Urinary bladder (tissue), 4 donors: ENCODE measurements around the gene CHFR. TPM values are rescaled to one million over a fixed set of nuclear protein-coding genes. Genes with fewer than 3 reads are reported as not detected.
"Not testable (repeated sequence)": the region's sequence is repeated elsewhere in the genome, so short reads cannot be mapped to it uniquely, and the experiment has no call there.

Experiments
- DNase-seq: peaks from one replicate; pipeline ENCODE4 v3.0.0-alpha.2; 2015; ENCODE audit errors: extremely low spot score
- H3K27ac ChIP-seq: one replicate; pipeline ENCODE4 v1.5.1; 2013; ENCODE audit warnings: low read depth, mild to moderate bottlenecking, moderate library complexity
- H3K36me3 ChIP-seq: one replicate; pipeline ENCODE4 v1.6.1; 2013; ENCODE audit warnings: mild to moderate bottlenecking, moderate library complexity; ENCODE audit not compliant: insufficient read depth
- H3K4me1 ChIP-seq: one replicate; pipeline ENCODE4 v1.6.1; 2013; ENCODE audit warnings: mild to moderate bottlenecking, moderate library complexity; ENCODE audit not compliant: insufficient read depth
- H3K4me3 ChIP-seq: one replicate; pipeline ENCODE4 v1.5.1; 2013; ENCODE audit warnings: low read depth, low read length
- WGBS: extraction: QIAGEN DNeasy Blood & Tissue Kit; methylation state at CpG from one replicate; pipeline ENCODE4 v1.1.7; 2013; 5-methylcytosine and 5-hydroxymethylcytosine counted together
- polyA plus RNA-seq: library from polyadenylated mRNA; stranded (reverse); fragments of 200-250 nt; gene quantifications from one replicate; pipeline ENCODE4 v1.2.3, GENCODE V29; 2013
- total RNA-seq: library from RNA; depleted of rRNA; stranded (reverse); fragments of >200 nt; gene quantifications from one replicate; pipeline ENCODE4 v1.2.3, GENCODE V29; 2014
- donor health status: healthy with polysubstance abuse.
- donor health status: healthy.

The CHFR gene
- total and polyA plus RNA-seq, 2 donors = 22.6 to 28.2 TPM

DNA sequence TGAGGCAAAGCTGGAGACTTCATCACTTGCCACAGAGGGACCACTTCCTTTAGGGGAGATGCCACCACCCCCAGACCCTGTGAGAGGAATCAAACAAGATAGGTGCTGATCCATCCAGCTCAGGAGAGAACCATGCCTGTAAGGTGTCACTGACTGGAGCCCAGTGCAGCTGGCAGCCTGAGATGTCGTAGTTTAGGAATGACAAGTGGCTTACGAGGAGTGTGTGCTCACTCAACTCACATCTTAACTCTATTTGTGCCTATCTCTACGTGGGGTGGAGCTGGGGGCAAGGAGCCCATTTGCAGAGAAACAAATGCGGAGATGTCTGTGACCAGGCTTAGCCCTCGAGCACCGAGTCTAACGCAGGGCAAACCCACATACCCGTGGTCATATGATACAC, 25.8 kb downstream of the CHFR start:
- Histone ChIP-seq H3K4me3 (no peak overlapping the region), H3K4me1 (no peaks in the 10 kb centered on the region), H3K36me3 (peaks cover 5% of the 10 kb centered on the region), H3K27ac (no peak overlapping the region)
- DNase-seq = no peak
- 94% methylated on average over 8 of the region's 8 CpGs for WGBS

DNA sequence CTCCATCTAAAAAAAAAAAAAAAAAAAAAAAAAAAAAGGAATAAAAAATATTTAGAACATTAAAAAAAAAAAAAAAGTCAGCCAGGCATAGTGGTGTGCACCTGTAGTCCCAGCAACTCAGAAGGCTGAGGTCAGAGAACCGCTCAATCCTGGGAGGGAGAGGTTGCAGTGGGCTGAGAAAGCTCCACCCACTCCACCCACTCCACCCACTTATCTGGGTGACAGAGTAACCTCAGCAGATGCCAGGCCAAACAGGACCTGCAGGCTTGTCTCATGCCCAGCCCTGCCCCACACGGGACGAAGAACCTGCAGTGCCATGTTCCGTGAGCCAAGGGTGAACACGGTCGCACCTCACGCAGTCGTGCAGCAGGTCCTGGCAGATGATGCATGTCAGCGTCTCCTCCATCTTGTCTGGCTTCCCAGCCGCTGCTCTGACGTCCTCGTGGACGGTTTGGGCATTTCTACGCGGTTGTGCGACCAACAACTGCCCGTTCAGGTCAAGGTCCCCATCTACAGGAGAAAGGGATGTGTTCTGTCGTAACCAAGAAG, 28.6 kb downstream of the CHFR start:
- WGBS = 88% methylated on average over 18 of the region's 18 CpGs
- no peak for DNase-seq
- peaks cover 9% of the 10 kb centered on the region for H3K36me3 ChIP-seq
- no peak overlapping the region for H3K4me3 ChIP-seq
- no peaks in the 10 kb centered on the region for H3K4me1 ChIP-seq
- peak overlapping the region; percentile 34 for H3K27ac ChIP-seq

DNA sequence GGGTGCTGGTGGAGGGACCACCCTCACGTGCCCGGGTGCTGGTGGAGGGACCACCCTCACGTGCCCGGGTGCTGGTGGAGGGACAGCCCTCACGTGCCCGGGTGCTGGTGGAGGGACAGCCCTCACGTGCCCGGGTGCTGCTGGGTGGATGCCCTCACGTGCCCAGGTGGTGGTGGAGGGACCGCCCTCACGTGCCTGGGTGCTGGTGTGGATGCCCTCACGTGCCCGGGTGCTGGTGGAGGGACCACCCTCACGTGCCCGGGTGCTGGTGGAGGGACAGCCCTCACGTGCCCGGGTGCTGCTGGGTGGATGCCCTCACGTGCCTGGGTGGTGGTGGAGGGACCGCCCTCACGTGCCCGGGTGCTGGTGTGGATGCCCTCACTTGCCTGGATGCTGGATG, 30.4 kb downstream of the CHFR start:
- H3K36me3 ChIP-seq, H3K4me1 ChIP-seq, H3K4me3 ChIP-seq, H3K27ac ChIP-seq, DNase-seq: not testable (repeated sequence)
- 96% methylated on average over 21 of the region's 21 CpGs for WGBS

DNA sequence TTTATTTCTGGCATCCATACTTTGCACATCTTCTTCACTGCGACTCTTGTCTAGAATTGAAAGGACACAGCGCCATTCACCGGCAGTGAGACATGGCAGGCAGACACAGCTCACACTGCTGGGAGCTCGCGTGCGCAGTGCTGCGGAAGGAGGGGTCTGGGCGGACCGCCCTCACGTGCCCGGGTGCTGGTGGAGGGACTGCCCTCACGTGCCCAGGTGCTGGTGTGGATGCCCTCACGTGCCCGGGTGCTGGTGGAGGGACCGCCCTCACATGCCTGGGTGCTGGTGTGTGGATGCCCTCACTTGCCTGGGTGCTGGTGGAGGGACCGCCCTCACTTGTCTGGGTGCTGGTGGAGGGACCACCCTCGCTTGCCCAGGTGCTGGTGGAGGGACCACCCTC, 30.8 kb downstream of the CHFR start:
- no peaks in the 10 kb centered on the region for H3K4me1 ChIP-seq
- no peak overlapping the region for H3K27ac ChIP-seq
- DNase-seq = no peak
- no peak overlapping the region for H3K4me3 ChIP-seq
- WGBS = 98% methylated on average over 17 of the region's 17 CpGs
- H3K36me3 ChIP-seq = peaks cover 9% of the 10 kb centered on the region

DNA sequence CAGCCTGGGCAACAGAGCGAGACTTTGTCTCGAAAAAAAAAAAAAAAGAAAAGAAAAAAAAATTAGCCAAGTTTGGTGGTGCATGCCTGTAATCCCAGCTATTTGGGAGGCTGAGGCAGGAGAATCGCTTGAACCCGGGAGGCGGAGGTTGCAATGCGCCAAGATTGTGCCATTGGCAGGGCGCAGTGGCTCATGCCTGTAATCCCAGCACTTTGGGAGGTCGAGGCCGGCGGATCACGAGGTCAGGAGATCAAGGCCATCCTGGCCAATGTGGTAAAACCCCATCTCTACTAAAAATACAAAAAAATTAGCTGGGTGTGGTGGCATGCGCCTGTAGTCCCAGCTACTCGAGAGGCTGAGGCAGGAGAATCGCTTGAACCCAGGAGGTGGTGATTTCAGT, 32.2 kb downstream of the CHFR start:
- not testable (repeated sequence) for H3K4me1 ChIP-seq
- 93% methylated on average over 14 of the region's 14 CpGs for WGBS

DNA sequence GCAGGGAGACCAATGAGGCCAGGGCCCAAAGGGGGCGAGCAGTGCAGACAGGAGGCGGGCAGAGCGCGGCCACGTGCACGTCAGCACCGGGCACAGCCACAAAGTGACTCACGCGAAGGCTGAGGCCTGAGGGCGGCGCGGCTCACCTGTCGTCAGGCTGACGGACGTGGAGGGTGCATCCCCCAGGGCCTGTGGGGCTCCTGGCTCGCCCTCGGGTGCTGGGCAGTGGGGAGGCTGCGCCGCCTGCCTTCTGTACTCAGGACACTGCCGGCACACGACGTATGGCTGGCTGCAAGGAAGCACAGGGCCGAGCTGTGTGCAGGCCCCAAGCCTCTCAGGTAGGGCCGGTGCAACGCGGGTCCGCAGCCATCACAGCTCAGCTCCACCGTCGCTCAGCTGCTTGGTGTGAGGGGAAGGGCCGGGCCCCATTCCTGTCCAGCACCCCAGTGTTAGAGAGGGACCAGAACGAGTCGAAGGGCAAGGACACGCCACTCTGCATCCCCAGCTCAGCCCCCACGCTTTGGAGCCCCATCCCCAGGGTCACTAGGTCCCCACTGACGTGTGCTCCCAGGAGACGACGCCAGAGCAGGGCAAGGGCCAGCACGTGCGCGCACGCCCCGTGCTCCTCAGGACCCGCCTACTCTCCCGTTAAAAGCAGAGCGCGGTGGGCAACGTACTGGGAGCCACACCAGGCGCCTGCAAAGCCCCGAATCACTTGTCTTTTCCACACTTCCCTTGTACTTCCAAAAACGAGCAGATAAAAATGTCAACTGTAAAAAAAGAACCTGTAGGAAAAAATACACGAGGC, 33.9 kb downstream of the CHFR start:
- whole genome bisulfite sequencing = 95% methylated on average over 51 of the region's 51 CpGs
- H3K27ac ChIP-seq = no peak overlapping the region
- no peak for DNase-seq
- no peaks in the 10 kb centered on the region for H3K4me1 ChIP-seq
- peaks cover 9% of the 10 kb centered on the region for H3K36me3 ChIP-seq
- no peak overlapping the region for H3K4me3 ChIP-seq

More for the DNA sequence above, 32.2 kb downstream of the CHFR start:
- not testable (repeated sequence) for H3K36me3 ChIP-seq, H3K4me3 ChIP-seq, DNase-seq, H3K27ac ChIP-seq

DNA sequence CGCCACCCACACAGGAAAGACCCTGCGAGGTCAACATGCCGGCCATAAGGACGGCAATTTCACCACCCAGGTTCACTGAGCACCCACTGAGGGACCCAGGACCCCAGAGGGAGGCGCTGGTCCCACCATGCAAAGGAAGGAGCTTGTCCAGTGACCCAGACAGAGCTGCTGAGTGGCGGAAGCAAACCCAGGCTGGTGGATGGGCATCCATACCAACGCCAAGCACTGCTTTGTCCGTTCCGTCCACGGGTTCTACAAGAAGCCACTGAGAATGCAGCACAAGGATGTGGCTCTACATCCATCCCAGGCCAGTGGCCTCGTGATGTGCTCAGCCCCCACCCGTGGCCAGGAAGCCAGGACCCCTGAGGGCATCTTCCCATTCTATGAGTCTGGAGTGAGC, 34.9 kb downstream of the CHFR start:
- Histone ChIP-seq H3K4me1 (no peaks in the 10 kb centered on the region), H3K36me3 (peaks cover 8% of the 10 kb centered on the region)
- 96% methylated on average over 12 of the region's 12 CpGs for WGBS

DNA sequence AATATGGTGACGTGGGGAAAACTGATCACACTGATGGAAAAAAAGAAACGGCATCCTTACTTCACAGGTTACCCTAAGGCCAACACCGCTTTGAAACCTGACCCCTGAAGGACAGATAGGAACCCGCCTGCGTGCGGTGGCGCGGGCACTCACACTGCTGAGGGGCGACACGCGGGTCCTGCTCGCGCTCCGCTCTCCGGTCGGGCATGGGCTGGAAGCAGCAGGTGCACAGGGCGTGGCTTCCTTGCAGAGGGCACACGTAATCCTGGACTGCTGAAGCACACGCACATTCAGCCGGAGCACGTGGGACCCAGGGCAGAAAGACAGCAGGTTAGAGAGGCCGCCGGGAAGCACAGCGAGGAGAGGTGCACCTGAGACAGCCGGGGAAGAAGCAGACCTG, 35.9 kb downstream of the CHFR start:
- Histone ChIP-seq H3K4me3 (no peak overlapping the region), H3K27ac (no peak overlapping the region), H3K36me3 (peaks cover 3% of the 10 kb centered on the region), H3K4me1 (no peaks in the 10 kb centered on the region)
- WGBS = 95% methylated on average over 25 of the region's 25 CpGs
- no peak for DNase-seq

More for the DNA sequence above, 34.9 kb downstream of the CHFR start:
- no peak overlapping the region for H3K27ac ChIP-seq
- H3K4me3 ChIP-seq = no peak overlapping the region
- no peak for DNase-seq

DNA sequence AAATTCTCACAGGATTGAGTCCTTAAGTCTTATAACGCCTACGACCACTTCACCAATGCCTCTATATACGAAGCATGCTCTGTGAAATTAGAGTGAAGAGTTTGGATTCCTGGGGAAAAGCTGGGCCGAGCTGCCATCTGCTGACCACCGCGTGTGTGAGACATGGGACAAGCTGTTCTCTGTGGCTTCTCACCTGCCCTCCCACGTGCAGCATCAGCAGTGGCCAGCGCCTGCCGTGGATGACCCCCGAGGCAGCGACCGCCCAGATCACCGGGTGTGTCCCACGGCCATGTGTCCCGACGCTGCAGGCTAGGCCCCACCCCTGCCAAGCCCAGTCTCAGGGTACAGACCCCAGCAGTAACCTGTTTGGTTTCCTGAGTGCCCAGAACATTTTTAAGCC, 37.1 kb downstream of the CHFR start:
- 92% methylated on average over 16 of the region's 16 CpGs for WGBS
- Histone ChIP-seq H3K4me3 (no peak overlapping the region), H3K4me1 (no peaks in the 10 kb centered on the region), H3K27ac (no peak overlapping the region), H3K36me3 (peaks cover 3% of the 10 kb centered on the region)
- no peak for DNase-seq

DNA sequence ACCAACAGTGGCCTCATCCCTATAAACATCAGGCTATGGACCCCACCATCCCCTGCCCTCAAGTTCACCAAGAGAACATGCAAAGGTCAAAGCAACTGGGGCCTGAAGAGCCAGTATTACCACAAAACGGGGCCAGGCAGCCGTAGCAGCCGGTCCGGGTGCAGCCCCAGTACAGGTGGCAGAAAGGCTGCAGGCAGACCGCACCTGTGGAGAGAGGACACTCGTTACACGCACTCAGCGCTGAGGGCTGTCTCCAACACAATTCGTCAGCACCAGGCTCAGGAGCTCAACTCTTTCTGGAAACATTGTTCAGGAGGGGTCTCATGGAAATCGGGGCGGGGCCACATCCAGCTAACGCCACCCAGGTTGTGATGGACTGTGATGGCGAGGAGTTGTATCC, 38.9 kb downstream of the CHFR start:
- Histone ChIP-seq H3K4me1 (no peaks in the 10 kb centered on the region), H3K4me3 (no peak overlapping the region), H3K36me3 (no peaks in the 10 kb centered on the region), H3K27ac (no peak overlapping the region)
- 95% methylated on average over 13 of the region's 13 CpGs for WGBS
- DNase-seq = no peak

DNA sequence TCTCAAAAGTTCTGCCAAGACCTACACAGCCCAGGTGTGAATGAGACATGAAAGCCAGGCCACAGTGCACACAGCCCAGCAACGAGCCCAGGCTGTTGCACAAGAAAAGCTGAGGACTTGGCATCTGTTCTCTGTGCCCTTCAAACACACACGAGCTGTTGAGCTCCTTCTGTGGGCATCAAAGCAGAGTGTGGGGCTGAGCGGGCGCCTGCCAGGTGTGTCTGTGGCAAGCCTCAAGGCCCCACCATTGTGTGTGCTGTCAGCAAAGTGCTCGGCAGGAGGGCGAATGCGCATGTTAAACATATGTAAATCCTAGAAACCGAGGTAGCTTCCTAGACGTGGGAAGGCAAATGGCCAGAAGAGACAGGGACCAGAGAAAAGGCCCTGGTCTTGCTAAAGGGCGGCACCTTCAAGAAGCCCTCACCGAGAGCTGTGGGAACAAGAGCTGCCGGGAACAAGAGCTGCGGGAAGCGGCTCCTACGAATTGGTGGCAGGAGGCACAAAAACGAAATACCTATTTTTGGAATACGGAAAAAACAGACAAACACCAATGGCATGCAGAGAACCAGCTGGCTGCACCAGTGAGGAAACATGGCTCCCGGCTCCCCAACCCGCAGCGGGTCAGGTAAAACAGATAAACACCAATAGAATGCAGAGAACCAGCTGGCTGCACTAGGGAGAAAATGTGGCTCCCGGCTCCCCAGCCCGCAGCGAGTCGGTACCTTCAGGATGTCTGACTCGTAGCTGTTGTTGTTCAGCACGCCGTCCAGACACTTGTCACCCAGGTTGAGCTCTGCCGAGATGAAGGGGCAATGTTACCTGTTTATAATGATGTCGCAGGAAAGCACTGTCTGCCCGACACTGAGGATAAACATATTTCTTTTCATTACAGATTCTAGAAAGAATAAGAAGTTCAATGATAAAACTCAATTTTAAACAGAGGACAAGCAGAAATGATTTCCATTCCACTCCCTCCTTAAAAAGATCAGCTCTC, 39.7 kb downstream of the CHFR start:
- 80% methylated on average over 30 of the region's 30 CpGs for WGBS

DNA sequence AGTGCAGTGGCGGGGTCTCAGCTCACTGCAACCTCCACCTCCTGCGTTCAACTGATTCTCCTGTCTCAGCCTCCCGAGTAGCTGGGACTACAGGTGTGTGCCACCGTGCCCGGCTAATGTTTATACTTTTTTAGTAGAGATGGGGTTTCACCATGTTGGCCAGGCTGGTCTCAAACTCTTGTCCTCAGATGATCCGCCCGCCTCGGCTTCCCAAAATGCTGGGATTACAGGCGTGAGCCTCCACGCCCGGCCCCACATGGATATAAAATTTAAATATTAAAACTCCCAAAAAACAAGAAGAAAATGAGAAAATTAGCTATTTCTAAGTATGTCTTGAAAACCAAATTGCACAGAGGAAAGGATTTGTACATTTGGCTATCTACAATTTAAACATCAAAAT, 42.7 kb downstream of the CHFR start:
- H3K4me1 ChIP-seq, DNase-seq, H3K36me3 ChIP-seq, H3K4me3 ChIP-seq, H3K27ac ChIP-seq: not testable (repeated sequence)
- 97% methylated on average over 11 of the region's 11 CpGs for WGBS

More for the DNA sequence above, 39.7 kb downstream of the CHFR start:
- Histone ChIP-seq H3K4me1 (no peaks in the 10 kb centered on the region), H3K27ac (no peak overlapping the region), H3K36me3 (no peaks in the 10 kb centered on the region), H3K4me3 (no peak overlapping the region)
- no peak for DNase-seq

DNA sequence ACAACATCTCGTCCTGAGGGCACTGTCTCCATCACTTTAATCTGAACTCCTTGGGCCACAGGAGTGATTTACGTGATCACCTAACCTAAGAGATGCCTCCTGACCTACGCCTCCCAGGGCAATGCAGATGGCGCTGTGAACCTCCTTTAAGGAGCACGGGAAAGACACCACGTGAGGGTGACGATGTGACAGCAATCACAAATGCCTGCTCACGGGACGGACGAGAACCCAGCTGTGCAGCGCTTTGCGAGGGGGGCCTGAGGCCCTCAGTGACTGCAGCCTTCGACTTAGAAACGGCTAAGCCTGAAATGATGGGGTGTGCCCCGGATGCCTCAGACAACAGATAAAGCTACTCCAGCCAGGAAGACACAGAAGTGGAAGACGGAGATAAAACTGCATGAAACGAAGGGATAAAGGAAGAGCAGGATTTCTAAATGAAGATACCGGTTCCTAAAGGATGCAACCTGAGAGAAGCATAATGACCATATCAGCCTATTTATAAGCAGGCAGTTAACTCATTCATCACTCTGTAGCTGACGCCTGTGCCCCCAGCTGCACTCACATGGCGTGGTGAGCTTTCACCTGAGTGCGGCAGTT, 44.9 kb downstream of the CHFR start:
- whole genome bisulfite sequencing = 82% methylated on average over 21 of the region's 21 CpGs
- H3K27ac ChIP-seq = no peak overlapping the region
- no peaks in the 10 kb centered on the region for H3K4me1 ChIP-seq
- no peak for DNase-seq
- H3K36me3 ChIP-seq = peaks cover 4% of the 10 kb centered on the region
- H3K4me3 ChIP-seq = no peak overlapping the region
